A549 (cell line): Measurements from ENCODE around the gene TEP1.

ENCODE experiments used
- BHLHE40 ChIP-seq: IDR thresholded peaks from 2 replicates; pipeline ENCODE4 v1.6.1; 2012; ENCODE audit warnings: low read depth, low read length, inconsistent platforms
- CHD4 ChIP-seq: fragments of 200-600 bp; sonication (generic); IDR thresholded peaks from 2 replicates; pipeline ENCODE4 v1.6.1; 2016; ENCODE audit warnings: antibody characterized with exemption, mild to moderate bottlenecking, borderline replicate concordance
- CTCF ChIP-seq: fragments of >200 bp; sonication (Bioruptor Twin); formaldehyde crosslinking; IDR thresholded peaks from 3 replicates; pipeline ENCODE4 v1.5.1; 2016
- ELK1 ChIP-seq: fragments of 150-350 bp; IDR thresholded peaks from 2 replicates; pipeline ENCODE4 v1.6.1; 2014; ENCODE audit warnings: low read depth, mild to moderate bottlenecking, low read length
- ESRRA ChIP-seq: fragments of 150-350 bp; IDR thresholded peaks from 2 replicates; pipeline ENCODE4 v1.6.1; 2014; ENCODE audit warnings: mild to moderate bottlenecking, low read length, borderline replicate concordance
- NPAS2 ChIP-seq: fragments of 250-450 bp; sonication (Bioruptor Pico); IDR thresholded peaks from 2 replicates; pipeline ENCODE4 v1.8.0; 2022; ENCODE audit warnings: mild to moderate bottlenecking, moderate library complexity, borderline replicate concordance
- ZNF302 ChIP-seq: fragments of 250-450 bp; sonication (Bioruptor Pico); IDR thresholded peaks from 2 replicates; pipeline ENCODE4 v1.9.0; 2021; ENCODE audit warnings: inconsistent platforms, mild to moderate bottlenecking, moderate library complexity

GRCh38 chr14:20416223-20416622 is 2.9 kb upstream of the TEP1 start:
- TF ChIP-seq NPAS2 (CRISPR knock-in tag) (no peak), ZNF302 (no peak), CTCF (no peak), CHD4 (no peak), ELK1 (no peak), BHLHE40 (no peak), ESRRA (no peak)
